Lower leg skin (tissue), 3 donors: Measurements from ENCODE around the gene SLC26A3.

ENCODE experiments used
- POLR2A ChIP-seq, 2 donors: fragments of 450-650 bp; IDR thresholded peaks; one replicate each; pipeline ENCODE4 v1.6.1; 2016 to 2017; ENCODE audit warnings: antibody characterized with exemption in 2 of 2, mild to moderate bottlenecking in 1 of 2, moderate library complexity in 1 of 2
- TF ChIP-seq, protein P1 (sequence below), 3 donors: fragments of 450-650 bp; IDR thresholded peaks; one replicate each; pipeline ENCODE4 v1.5.1; 2016; ENCODE audit warnings: antibody characterized with exemption in 3 of 3, mild to moderate bottlenecking in 3 of 3, moderate library complexity in 2 of 3

DNA sequence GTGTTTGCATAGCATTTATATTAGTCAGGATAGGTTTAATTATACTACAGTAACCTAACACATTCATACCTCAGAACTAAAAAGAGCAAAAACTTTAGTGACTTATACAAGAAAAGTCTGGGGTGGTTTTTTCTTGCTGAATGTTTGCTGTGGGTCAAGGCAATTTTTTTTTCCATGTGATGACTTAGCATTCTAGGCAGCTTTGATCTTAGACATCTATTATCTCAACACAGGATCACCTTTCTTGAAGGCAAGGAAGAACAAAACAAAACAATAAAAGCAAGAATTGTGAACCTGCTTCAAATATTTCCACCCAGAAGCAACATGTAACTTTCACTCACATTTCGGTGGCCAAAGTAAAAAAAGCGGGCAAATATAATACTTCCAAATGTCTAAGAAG, 79.8 kb downstream of the SLC26A3 start:
- TF ChIP-seq, protein P1, sequence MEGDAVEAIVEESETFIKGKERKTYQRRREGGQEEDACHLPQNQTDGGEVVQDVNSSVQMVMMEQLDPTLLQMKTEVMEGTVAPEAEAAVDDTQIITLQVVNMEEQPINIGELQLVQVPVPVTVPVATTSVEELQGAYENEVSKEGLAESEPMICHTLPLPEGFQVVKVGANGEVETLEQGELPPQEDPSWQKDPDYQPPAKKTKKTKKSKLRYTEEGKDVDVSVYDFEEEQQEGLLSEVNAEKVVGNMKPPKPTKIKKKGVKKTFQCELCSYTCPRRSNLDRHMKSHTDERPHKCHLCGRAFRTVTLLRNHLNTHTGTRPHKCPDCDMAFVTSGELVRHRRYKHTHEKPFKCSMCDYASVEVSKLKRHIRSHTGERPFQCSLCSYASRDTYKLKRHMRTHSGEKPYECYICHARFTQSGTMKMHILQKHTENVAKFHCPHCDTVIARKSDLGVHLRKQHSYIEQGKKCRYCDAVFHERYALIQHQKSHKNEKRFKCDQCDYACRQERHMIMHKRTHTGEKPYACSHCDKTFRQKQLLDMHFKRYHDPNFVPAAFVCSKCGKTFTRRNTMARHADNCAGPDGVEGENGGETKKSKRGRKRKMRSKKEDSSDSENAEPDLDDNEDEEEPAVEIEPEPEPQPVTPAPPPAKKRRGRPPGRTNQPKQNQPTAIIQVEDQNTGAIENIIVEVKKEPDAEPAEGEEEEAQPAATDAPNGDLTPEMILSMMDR (IDR thresholded peaks at IDR 0.05): no peak
- TF ChIP-seq POLR2A (IDR thresholded peaks at IDR 0.05): no peak
